ENCODE data around the gene HOXD13.

DNA sequence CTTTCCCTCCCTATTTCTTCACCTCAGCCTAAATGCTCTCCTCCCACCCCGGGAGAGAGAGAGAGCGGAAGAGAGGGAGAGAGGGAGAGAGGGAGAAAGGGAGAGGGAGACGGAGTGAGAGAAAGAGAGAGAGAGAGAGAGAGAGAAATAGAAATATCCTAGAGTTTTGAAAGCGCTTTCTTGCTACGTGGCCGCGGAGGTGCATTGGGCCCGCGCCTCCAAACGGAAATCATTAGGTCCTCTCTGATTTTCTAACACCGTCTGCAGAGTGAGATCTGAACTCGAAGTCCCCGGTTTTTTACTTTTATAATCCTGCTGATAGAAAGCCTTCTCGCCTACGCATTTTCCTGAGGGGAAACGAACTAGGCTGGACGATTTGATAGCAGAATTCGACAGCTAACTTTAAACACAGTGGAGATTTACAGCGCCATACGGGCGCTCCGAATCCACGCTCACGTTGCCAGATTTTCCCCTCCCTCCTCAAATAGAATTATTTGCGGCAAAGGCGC lies 7.9 kb upstream of the HOXD13 start:
- TF ChIP-seq, protein P1, sequence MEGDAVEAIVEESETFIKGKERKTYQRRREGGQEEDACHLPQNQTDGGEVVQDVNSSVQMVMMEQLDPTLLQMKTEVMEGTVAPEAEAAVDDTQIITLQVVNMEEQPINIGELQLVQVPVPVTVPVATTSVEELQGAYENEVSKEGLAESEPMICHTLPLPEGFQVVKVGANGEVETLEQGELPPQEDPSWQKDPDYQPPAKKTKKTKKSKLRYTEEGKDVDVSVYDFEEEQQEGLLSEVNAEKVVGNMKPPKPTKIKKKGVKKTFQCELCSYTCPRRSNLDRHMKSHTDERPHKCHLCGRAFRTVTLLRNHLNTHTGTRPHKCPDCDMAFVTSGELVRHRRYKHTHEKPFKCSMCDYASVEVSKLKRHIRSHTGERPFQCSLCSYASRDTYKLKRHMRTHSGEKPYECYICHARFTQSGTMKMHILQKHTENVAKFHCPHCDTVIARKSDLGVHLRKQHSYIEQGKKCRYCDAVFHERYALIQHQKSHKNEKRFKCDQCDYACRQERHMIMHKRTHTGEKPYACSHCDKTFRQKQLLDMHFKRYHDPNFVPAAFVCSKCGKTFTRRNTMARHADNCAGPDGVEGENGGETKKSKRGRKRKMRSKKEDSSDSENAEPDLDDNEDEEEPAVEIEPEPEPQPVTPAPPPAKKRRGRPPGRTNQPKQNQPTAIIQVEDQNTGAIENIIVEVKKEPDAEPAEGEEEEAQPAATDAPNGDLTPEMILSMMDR (conservative IDR thresholded peaks at IDR 0.05): no peak
- no peak for TF ChIP-seq EZH2 (IDR thresholded peaks at IDR 0.05; ENCODE audit: low read depth)

Measured in PC-9 (cell line).